Mucosa of rectum (tissue), 2 donors: Measurements from ENCODE around the gene PDGFRB.

Experiments
- H3K27ac ChIP-seq, 2 donors: one replicate each; pipeline ENCODE4 v1.7.0; 2013; ENCODE audit warnings: inconsistent platforms in 2 of 2, low read depth in 2 of 2, low read length in 2 of 2
- H3K27me3 ChIP-seq, 2 donors: one replicate each; pipeline ENCODE4 v1.7.0; 2013; ENCODE audit warnings: low read length in 2 of 2; ENCODE audit not compliant: control insufficient read depth in 2 of 2, insufficient read depth in 2 of 2
- H3K36me3 ChIP-seq, 2 donors: one replicate each; pipeline ENCODE4 v1.7.0; 2013; ENCODE audit warnings: low read length in 2 of 2; ENCODE audit not compliant: control insufficient read depth in 2 of 2, insufficient read depth in 2 of 2
- H3K4me1 ChIP-seq, 2 donors: one replicate each; pipeline ENCODE4 v1.7.0; 2013; ENCODE audit warnings: low read length in 2 of 2, mild to moderate bottlenecking in 1 of 2; ENCODE audit not compliant: control insufficient read depth in 2 of 2, insufficient read depth in 2 of 2
- H3K4me3 ChIP-seq, 2 donors: one replicate each; pipeline ENCODE4 v1.7.0; 2013; ENCODE audit warnings: low read length in 2 of 2
- H3K9ac ChIP-seq, 2 donors: one replicate each; pipeline ENCODE4 v1.7.0; 2013; ENCODE audit warnings: low read length in 2 of 2, low read depth in 1 of 2, mild to moderate bottlenecking in 1 of 2
- H3K9me3 ChIP-seq, 2 donors: one replicate each; pipeline ENCODE4 v1.7.0; 2013; ENCODE audit warnings: low read length in 2 of 2; ENCODE audit not compliant: control insufficient read depth in 2 of 2
- donor health status: healthy.
- donor health status: Normal muscosa, but diverticular disease.

PDGFRB gene

DNA sequence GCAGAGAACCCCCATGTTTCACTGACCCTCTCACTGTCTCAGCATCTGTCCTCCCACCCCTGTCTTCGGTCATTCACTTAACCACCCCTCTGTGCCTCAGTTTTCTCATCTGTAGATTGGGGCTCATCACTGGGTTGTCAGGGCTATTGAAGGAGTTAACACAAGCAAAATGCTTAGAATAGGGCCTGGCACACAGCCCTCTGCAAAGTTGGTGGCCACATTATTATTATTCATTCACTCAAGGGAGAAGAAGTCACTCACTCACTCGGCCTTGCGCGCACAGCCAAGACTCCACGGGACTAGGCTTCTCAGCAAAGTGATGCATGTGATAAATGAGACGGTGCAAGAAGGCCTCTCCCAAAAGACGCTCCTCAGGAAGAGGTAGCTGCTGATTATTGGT lies 8.0 kb downstream of the PDGFRB start:
- no peaks in the 10 kb centered on the region for H3K36me3 ChIP-seq
- no peak overlapping the region for H3K4me3 ChIP-seq
- no peaks in the 10 kb centered on the region for H3K27me3 ChIP-seq
- peak overlapping the region; percentile 9 to 29 for H3K27ac ChIP-seq
- H3K9ac ChIP-seq: no peak overlapping the region
- no peaks in the 10 kb centered on the region for H3K9me3 ChIP-seq
- H3K4me1 ChIP-seq: peaks cover 7 to 12% of the 10 kb centered on the region in 2 donors

- H3K27ac ChIP-seq: peak overlapping the region in 1 of 2 donors; percentile 9
- H3K9me3 ChIP-seq: no peaks in the 10 kb centered on the region
- no peaks in the 10 kb centered on the region for H3K36me3 ChIP-seq
- no peak overlapping the region for H3K4me3 ChIP-seq
- H3K4me1 ChIP-seq: peaks cover 9 to 12% of the 10 kb centered on the region in 2 donors
- no peaks in the 10 kb centered on the region for H3K27me3 ChIP-seq
- no peak overlapping the region for H3K9ac ChIP-seq
Observed at GRCh38 chr5:150146862-150147601, 8.6 kb downstream of the PDGFRB start.

GRCh38 chr5:150146235-150146634 lies 9.4 kb downstream of the PDGFRB start:
- no peak overlapping the region for H3K27ac ChIP-seq
- H3K9ac ChIP-seq: no peak overlapping the region
- H3K4me3 ChIP-seq: no peak overlapping the region
- H3K4me1 ChIP-seq: peaks cover 9 to 15% of the 10 kb centered on the region in 2 donors
- no peaks in the 10 kb centered on the region for H3K27me3 ChIP-seq
- H3K9me3 ChIP-seq: no peaks in the 10 kb centered on the region
- no peaks in the 10 kb centered on the region for H3K36me3 ChIP-seq

- Histone ChIP-seq H3K9me3 (no peaks in the 10 kb centered on the region), H3K9ac (no peak overlapping the region), H3K36me3 (no peaks in the 10 kb centered on the region), H3K27me3 (no peaks in the 10 kb centered on the region), H3K4me1 (peaks cover 17 to 20% of the 10 kb centered on the region in 2 donors), H3K27ac (peak overlapping the region; percentile 31 to 72), H3K4me3 (no peak overlapping the region)
Observed at GRCh38 chr5:150144879-150145278, 10.8 kb downstream of the PDGFRB start.

- peaks cover 20 to 22% of the 10 kb centered on the region in 2 donors for H3K4me1 ChIP-seq
Observed at GRCh38 chr5:150144246-150144801, 11.3 kb downstream of the PDGFRB start.

GRCh38 chr5:150143350-150144245 lies 12.0 kb downstream of the PDGFRB start:
- no peak overlapping the region for H3K4me3 ChIP-seq
- H3K36me3 ChIP-seq: no peaks in the 10 kb centered on the region
- H3K9me3 ChIP-seq: no peaks in the 10 kb centered on the region
- peak overlapping the region; percentile 72 to 78 for H3K27ac ChIP-seq
- peaks cover 25% of the 10 kb centered on the region in 2 donors for H3K4me1 ChIP-seq
- peak overlapping the region in 1 of 2 donors; percentile 52 for H3K9ac ChIP-seq
- H3K27me3 ChIP-seq: no peaks in the 10 kb centered on the region

More at GRCh38 chr5:150144246-150144801, 11.3 kb downstream of the PDGFRB start:
- no peaks in the 10 kb centered on the region for H3K9me3 ChIP-seq
- H3K27ac ChIP-seq: peak overlapping the region; percentile 72 to 78
- no peaks in the 10 kb centered on the region for H3K36me3 ChIP-seq
- H3K9ac ChIP-seq: no peak overlapping the region
- H3K4me3 ChIP-seq: no peak overlapping the region
- no peaks in the 10 kb centered on the region for H3K27me3 ChIP-seq

- H3K27ac ChIP-seq: peak overlapping the region; percentile 72 to 78
- no peak overlapping the region for H3K4me3 ChIP-seq
- H3K27me3 ChIP-seq: no peaks in the 10 kb centered on the region
- no peaks in the 10 kb centered on the region for H3K36me3 ChIP-seq
- H3K4me1 ChIP-seq: peaks cover 24 to 25% of the 10 kb centered on the region in 2 donors
- H3K9ac ChIP-seq: no peak overlapping the region
- no peaks in the 10 kb centered on the region for H3K9me3 ChIP-seq
Observed at GRCh38 chr5:150142959-150143349, 12.7 kb downstream of the PDGFRB start.

- H3K36me3 ChIP-seq: no peaks in the 10 kb centered on the region
- peak overlapping the region; percentile 72 to 78 for H3K27ac ChIP-seq
- H3K9me3 ChIP-seq: no peaks in the 10 kb centered on the region
- peaks cover 25% of the 10 kb centered on the region in 2 donors for H3K4me1 ChIP-seq
- H3K27me3 ChIP-seq: no peaks in the 10 kb centered on the region
- no peak overlapping the region for H3K4me3 ChIP-seq
- H3K9ac ChIP-seq: no peak overlapping the region
Observed at GRCh38 chr5:150142185-150142958, 13.3 kb downstream of the PDGFRB start.

- Histone ChIP-seq H3K9me3 (no peaks in the 10 kb centered on the region), H3K4me1 (peaks cover 25 to 28% of the 10 kb centered on the region in 2 donors), H3K9ac (no peak overlapping the region), H3K27ac (peak overlapping the region; percentile 55 to 67), H3K36me3 (no peaks in the 10 kb centered on the region), H3K4me3 (no peak overlapping the region), H3K27me3 (no peaks in the 10 kb centered on the region)
Observed at GRCh38 chr5:150141544-150142184, 14.0 kb downstream of the PDGFRB start.
